CD4-positive, CD25-positive, alpha-beta regulatory T cell (primary cell): ENCODE results near the gene TTLL8. TPM values are rescaled to one million over a fixed set of nuclear protein-coding genes. Genes with fewer than 3 reads are reported as not detected.

Experiments
- ATAC-seq, 2 donors: fragments of 150-1000 bp; cut with Tn5 transposase; one replicate each; pipeline ENCODE4 v1.10.0; 2021; ENCODE audit warnings: low read depth in 2 of 2, moderate number of reproducible peaks in 2 of 2, moderate library complexity in 1 of 2
- DNase-seq, 3 donors: peaks; one replicate each; pipeline versions ENCODE4 v3.0.0 to v3.0.0-alpha.2; 2012 to 2022; ENCODE audit warnings: mixed read lengths in 1 of 3
- H3K27ac ChIP-seq: one replicate; pipeline ENCODE4 v1.7.0; 2013; ENCODE audit warnings: mild to moderate bottlenecking, low read length; ENCODE audit not compliant: insufficient read depth, poor library complexity, severe bottlenecking
- H3K27me3 ChIP-seq: one replicate; pipeline ENCODE4 v1.7.0; 2013; ENCODE audit warnings: low read length; ENCODE audit not compliant: control insufficient read depth, insufficient read depth
- H3K36me3 ChIP-seq: one replicate; pipeline ENCODE4 v1.7.0; 2013; ENCODE audit warnings: mild to moderate bottlenecking, low read length, moderate library complexity; ENCODE audit not compliant: control insufficient read depth, insufficient read depth
- H3K4me1 ChIP-seq: 2 replicates; pipeline ENCODE4 v1.7.0; 2013; ENCODE audit warnings: mild to moderate bottlenecking, low read length; ENCODE audit not compliant: insufficient read depth, control insufficient read depth, poor library complexity, severe bottlenecking
- H3K4me3 ChIP-seq: one replicate; pipeline ENCODE4 v1.7.0; 2013; ENCODE audit warnings: low read depth, mild to moderate bottlenecking, low read length, moderate library complexity
- H3K9me3 ChIP-seq, 2 experiments: 1 replicate in 1 of 2; 2 replicates in 1 of 2; pipeline ENCODE4 v1.7.0; 2013; ENCODE audit warnings: low read length in 2 of 2, mild to moderate bottlenecking in 1 of 2, moderate library complexity in 1 of 2; ENCODE audit not compliant: control insufficient read depth in 2 of 2
- H3K27ac Mint-ChIP-seq, 3 donors: one replicate each; pipeline ENCODE4 v1.8.0; 2020 to 2022; ENCODE audit warnings: mild to moderate bottlenecking in 3 of 3, mixed read lengths in 3 of 3, moderate library complexity in 2 of 3
- H3K27me3 Mint-ChIP-seq: one replicate; pipeline ENCODE4 v1.8.0; 2022; ENCODE audit warnings: mild to moderate bottlenecking, mixed read lengths
- H3K36me3 Mint-ChIP-seq: one replicate; pipeline ENCODE4 v1.8.0; 2020; ENCODE audit warnings: mixed read lengths
- H3K4me1 Mint-ChIP-seq, 4 donors: one replicate each; pipeline ENCODE4 v1.8.0; 2020 to 2022; ENCODE audit warnings: mixed read lengths in 4 of 4, mild to moderate bottlenecking in 1 of 4
- H3K4me3 Mint-ChIP-seq, 4 donors: one replicate each; pipeline ENCODE4 v1.8.0; 2020 to 2022; ENCODE audit warnings: mild to moderate bottlenecking in 4 of 4, mixed read lengths in 4 of 4, moderate library complexity in 3 of 4
- H3K9me3 Mint-ChIP-seq, 7 donors: one replicate each; pipeline ENCODE4 v1.8.0; 2020 to 2022; ENCODE audit warnings: mixed read lengths in 7 of 7, mild to moderate bottlenecking in 3 of 7, moderate library complexity in 2 of 7
- polyA plus RNA-seq, 4 donors: library from polyadenylated mRNA; unstranded; fragments of 300-500 nt; fragmentation: Illumina TruSeq; gene quantifications; one replicate each; pipeline ENCODE4 v1.2.3, GENCODE V29; 2021
- total RNA-seq: library from RNA; stranded (reverse); gene quantifications from one replicate; pipeline ENCODE4 v1.2.3, GENCODE V29; 2022

The TTLL8 gene
- total and polyA plus RNA-seq, 5 donors from 2014 or later, result not detected

GRCh38 chr22:50074056-50074455, 16.0 kb upstream of the TTLL8 start:
- Mint-ChIP-seq H3K36me3 (no peaks in the 10 kb centered on the region), H3K4me1 (no peaks in the 10 kb centered on the region), H3K4me3 (no peak overlapping the region), H3K9me3 (no peaks in the 10 kb centered on the region), H3K27me3 (peaks cover 4% of the 10 kb centered on the region), H3K27ac (no peak overlapping the region)
- Histone ChIP-seq H3K27me3 (no peaks in the 10 kb centered on the region), H3K4me1 (no peaks in the 10 kb centered on the region), H3K27ac (no peak overlapping the region), H3K36me3 (no peaks in the 10 kb centered on the region), H3K9me3 (no peaks in the 10 kb centered on the region), H3K4me3 (no peak overlapping the region)
- ATAC-seq (no peak), DNase-seq (no peak)

GRCh38 chr22:50072714-50073538, 14.8 kb upstream of the TTLL8 start:
- Histone ChIP-seq H3K9me3 (no peaks in the 10 kb centered on the region), H3K4me1 (no peaks in the 10 kb centered on the region), H3K27me3 (no peaks in the 10 kb centered on the region), H3K4me3 (no peak overlapping the region), H3K27ac (no peak overlapping the region), H3K36me3 (no peaks in the 10 kb centered on the region)
- DNase-seq, result no peak
- Mint-ChIP-seq H3K4me1 (no peaks in the 10 kb centered on the region), H3K27ac (no peak overlapping the region), H3K27me3 (peaks cover 4% of the 10 kb centered on the region), H3K4me3 (no peak overlapping the region), H3K9me3 (no peaks in the 10 kb centered on the region), H3K36me3 (no peaks in the 10 kb centered on the region)
- ATAC-seq, result no peak

DNA sequence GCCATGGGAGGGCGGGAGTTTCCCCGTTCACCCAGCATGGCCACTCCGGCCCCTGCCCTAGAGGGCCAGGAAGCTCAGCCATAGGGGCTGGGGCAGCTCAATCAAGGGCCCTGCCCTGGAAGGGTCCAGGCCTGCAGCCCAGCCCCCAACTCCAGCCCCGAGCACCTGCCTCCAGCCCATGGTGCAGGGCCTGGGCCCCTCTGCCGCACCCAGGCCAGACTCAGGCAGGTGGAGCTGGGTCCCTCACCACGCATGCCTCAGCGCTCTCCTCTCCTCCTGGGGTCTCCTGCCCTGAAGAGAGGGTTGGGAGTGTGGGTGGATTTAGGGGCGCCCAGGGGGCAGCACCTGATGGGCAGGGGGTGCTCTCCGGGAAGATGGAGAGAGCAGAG, 14.1 kb upstream of the TTLL8 start:
- Histone ChIP-seq H3K36me3 (no peaks in the 10 kb centered on the region), H3K4me3 (no peak overlapping the region), H3K4me1 (no peaks in the 10 kb centered on the region), H3K27me3 (no peaks in the 10 kb centered on the region), H3K9me3 (no peaks in the 10 kb centered on the region), H3K27ac (no peak overlapping the region)
- no peak overlapping the region for H3K4me3 Mint-ChIP-seq
- ATAC-seq (no peak), DNase-seq (no peak)
- H3K27me3 Mint-ChIP-seq, result peaks cover 4% of the 10 kb centered on the region
- H3K27ac Mint-ChIP-seq, result no peak overlapping the region
- no peaks in the 10 kb centered on the region for H3K9me3 Mint-ChIP-seq
- no peaks in the 10 kb centered on the region for H3K36me3 Mint-ChIP-seq
- H3K4me1 Mint-ChIP-seq, result no peaks in the 10 kb centered on the region

GRCh38 chr22:50071432-50072166, 13.5 kb upstream of the TTLL8 start:
- Histone ChIP-seq H3K4me1 (no peaks in the 10 kb centered on the region), H3K36me3 (no peaks in the 10 kb centered on the region), H3K27me3 (no peaks in the 10 kb centered on the region), H3K9me3 (no peaks in the 10 kb centered on the region), H3K27ac (no peak overlapping the region), H3K4me3 (no peak overlapping the region)
- H3K4me3 Mint-ChIP-seq, result no peak overlapping the region
- ATAC-seq (no peak), DNase-seq (no peak)
- peaks cover 4% of the 10 kb centered on the region for H3K27me3 Mint-ChIP-seq
- no peaks in the 10 kb centered on the region for H3K9me3 Mint-ChIP-seq
- no peak overlapping the region for H3K27ac Mint-ChIP-seq
- no peaks in the 10 kb centered on the region for H3K36me3 Mint-ChIP-seq
- H3K4me1 Mint-ChIP-seq, result no peaks in the 10 kb centered on the region

DNA sequence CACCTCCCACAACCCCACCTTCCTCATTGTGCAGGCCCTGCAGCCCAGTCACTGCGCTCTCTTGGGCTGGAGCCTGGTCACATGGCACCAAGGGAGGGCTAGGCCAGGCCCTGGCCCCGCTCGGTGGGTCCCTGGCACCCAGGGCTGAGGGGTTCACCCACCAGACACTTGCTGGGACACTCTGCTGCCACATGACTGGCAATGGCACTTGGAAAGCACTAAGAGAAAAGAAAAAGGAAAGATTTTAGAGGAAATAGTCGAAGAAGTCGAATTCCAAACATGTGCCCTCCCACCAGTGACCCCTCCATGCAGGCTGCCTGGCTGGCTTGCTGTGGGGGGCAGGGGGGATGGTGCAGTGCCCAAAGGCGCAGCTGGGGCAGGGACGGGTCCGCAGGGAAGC, 12.3 kb upstream of the TTLL8 start:
- H3K4me1 Mint-ChIP-seq, result no peaks in the 10 kb centered on the region
- no peak overlapping the region for H3K4me3 ChIP-seq
- H3K4me3 Mint-ChIP-seq, result no peak overlapping the region
- H3K27ac ChIP-seq, result no peak overlapping the region
- peaks cover 4% of the 10 kb centered on the region for H3K27me3 Mint-ChIP-seq
- no peaks in the 10 kb centered on the region for H3K27me3 ChIP-seq
- DNase-seq, result no peak
- no peak overlapping the region for H3K27ac Mint-ChIP-seq
- H3K36me3 ChIP-seq, result no peaks in the 10 kb centered on the region
- H3K9me3 ChIP-seq, result no peaks in the 10 kb centered on the region
- no peak for ATAC-seq
- H3K36me3 Mint-ChIP-seq, result no peaks in the 10 kb centered on the region
- no peaks in the 10 kb centered on the region for H3K4me1 ChIP-seq
- H3K9me3 Mint-ChIP-seq, result no peaks in the 10 kb centered on the region

DNA sequence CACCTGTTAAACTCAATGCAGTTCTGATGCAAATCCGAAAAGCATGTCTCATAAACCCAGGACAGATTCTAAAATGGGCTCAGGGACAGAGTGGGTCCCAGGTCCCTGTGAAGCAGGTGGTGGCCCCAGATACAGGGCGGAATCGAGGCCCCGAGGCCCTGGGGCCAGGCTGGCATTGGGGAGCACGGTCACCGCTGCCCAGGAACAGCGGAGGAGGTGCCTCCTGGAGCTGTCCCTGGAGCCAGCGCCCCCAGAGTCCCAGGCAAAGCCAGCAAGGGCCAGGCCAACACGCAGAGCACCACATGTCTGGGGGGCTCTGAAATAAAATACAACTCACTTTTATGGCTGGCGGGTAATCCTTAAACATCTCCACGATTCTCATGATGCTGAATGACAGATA, 10.0 kb upstream of the TTLL8 start:
- no peaks in the 10 kb centered on the region for H3K4me1 Mint-ChIP-seq
- no peaks in the 10 kb centered on the region for H3K36me3 Mint-ChIP-seq
- H3K27me3 ChIP-seq, result no peaks in the 10 kb centered on the region
- ATAC-seq (no peak), DNase-seq (no peak)
- H3K27ac ChIP-seq, result no peak overlapping the region
- no peak overlapping the region for H3K4me3 ChIP-seq
- H3K4me3 Mint-ChIP-seq, result no peak overlapping the region
- peaks cover 4% of the 10 kb centered on the region for H3K27me3 Mint-ChIP-seq
- H3K36me3 ChIP-seq, result no peaks in the 10 kb centered on the region
- H3K9me3 ChIP-seq, result no peaks in the 10 kb centered on the region
- no peaks in the 10 kb centered on the region for H3K4me1 ChIP-seq
- no peak overlapping the region for H3K27ac Mint-ChIP-seq
- no peaks in the 10 kb centered on the region for H3K9me3 Mint-ChIP-seq

- no peak overlapping the region for H3K27ac Mint-ChIP-seq
- H3K4me3 Mint-ChIP-seq, result no peak overlapping the region
- Histone ChIP-seq H3K27ac (no peak overlapping the region), H3K4me3 (no peak overlapping the region), H3K27me3 (no peaks in the 10 kb centered on the region), H3K36me3 (no peaks in the 10 kb centered on the region), H3K9me3 (no peaks in the 10 kb centered on the region), H3K4me1 (no peaks in the 10 kb centered on the region)
- no peaks in the 10 kb centered on the region for H3K4me1 Mint-ChIP-seq
- H3K36me3 Mint-ChIP-seq, result no peaks in the 10 kb centered on the region
- H3K27me3 Mint-ChIP-seq, result peaks cover 4% of the 10 kb centered on the region
- no peaks in the 10 kb centered on the region for H3K9me3 Mint-ChIP-seq
- DNase-seq (no peak), ATAC-seq (no peak)
These were observed 9.1 kb upstream of the TTLL8 start for GRCh38 chr22:50067244-50067643.

GRCh38 chr22:50064453-50064852, 6.4 kb upstream of the TTLL8 start:
- H3K27ac Mint-ChIP-seq, result no peak overlapping the region
- ATAC-seq (no peak), DNase-seq (no peak)
- H3K4me3 ChIP-seq, result no peak overlapping the region
- H3K36me3 Mint-ChIP-seq, result no peaks in the 10 kb centered on the region
- H3K4me1 Mint-ChIP-seq, result no peaks in the 10 kb centered on the region
- no peaks in the 10 kb centered on the region for H3K9me3 Mint-ChIP-seq
- no peaks in the 10 kb centered on the region for H3K36me3 ChIP-seq
- H3K27ac ChIP-seq, result no peak overlapping the region
- H3K27me3 Mint-ChIP-seq, result peaks cover 8% of the 10 kb centered on the region
- H3K4me1 ChIP-seq, result no peaks in the 10 kb centered on the region
- H3K9me3 ChIP-seq, result no peaks in the 10 kb centered on the region
- no peak overlapping the region for H3K4me3 Mint-ChIP-seq
- H3K27me3 ChIP-seq, result no peaks in the 10 kb centered on the region
